ENCODE data around the gene PRDM16.

The PRDM16 gene

GRCh38 chr1:3033040-3033789 lies 35.8 kb upstream of the PRDM16 start:
- no peak for DNase-seq

- no peak for DNase-seq
Measured at GRCh38 chr1:3033790-3034090, 35.3 kb upstream of the PRDM16 start.

- DNase-seq = no peak
Measured at GRCh38 chr1:3034162-3034561, 34.8 kb upstream of the PRDM16 start.

GRCh38 chr1:3034728-3035562 lies 34.1 kb upstream of the PRDM16 start:
- DNase-seq = no peak

GRCh38 chr1:3035563-3036446 lies 33.2 kb upstream of the PRDM16 start:
- no peak for DNase-seq

GRCh38 chr1:3036447-3037280 lies 32.3 kb upstream of the PRDM16 start:
- no peak for DNase-seq

GRCh38 chr1:3037281-3038040 lies 31.5 kb upstream of the PRDM16 start:
- no peak for DNase-seq

- DNase-seq = no peak
Measured at GRCh38 chr1:3038113-3038551, 30.9 kb upstream of the PRDM16 start.

- no peak for DNase-seq
Measured at GRCh38 chr1:3038571-3039181, 30.3 kb upstream of the PRDM16 start.

- DNase-seq = no peak
Measured at GRCh38 chr1:3040004-3040403, 29.0 kb upstream of the PRDM16 start.

GRCh38 chr1:3042481-3042880 lies 26.5 kb upstream of the PRDM16 start:
- no peak for DNase-seq

GRCh38 chr1:3049164-3049563 lies 19.8 kb upstream of the PRDM16 start:
- DNase-seq = no peak

- no peak for DNase-seq
Measured at GRCh38 chr1:3049905-3050304, 19.1 kb upstream of the PRDM16 start.

- no peak for DNase-seq
Measured at GRCh38 chr1:3050603-3051002, 18.4 kb upstream of the PRDM16 start.

- DNase-seq = no peak
Measured at GRCh38 chr1:3051270-3052268, 17.4 kb upstream of the PRDM16 start.

GRCh38 chr1:3052501-3052900 lies 16.5 kb upstream of the PRDM16 start:
- no peak for DNase-seq

- DNase-seq = no peak
Measured at GRCh38 chr1:3053366-3053980, 15.5 kb upstream of the PRDM16 start.

GRCh38 chr1:3053986-3054385 lies 15.0 kb upstream of the PRDM16 start:
- no peak for DNase-seq

GRCh38 chr1:3054474-3054873 lies 14.5 kb upstream of the PRDM16 start:
- DNase-seq = no peak
